K562 (cell line): ENCODE measurements around the gene TRMT1L. TPM values are rescaled to one million over a fixed set of nuclear protein-coding genes. Genes with fewer than 3 reads are reported as not detected.

Source experiments
- AFF1 ChIP-seq, 2 experiments: fragments of 450-650 bp; IDR thresholded peaks; 2 replicates each; pipeline ENCODE4 v1.6.1; 2018; ENCODE audit warnings: mild to moderate bottlenecking in 2 of 2, low read depth in 1 of 2; ENCODE audit not compliant: partially characterized antibody in 2 of 2
- CBX3 ChIP-seq, 2 experiments: IDR thresholded peaks; 1 replicate in 1 of 2; 2 replicates in 1 of 2; pipeline ENCODE4 v1.6.1; 2012; ENCODE audit warnings: inconsistent platforms in 2 of 2, low read length in 2 of 2, borderline replicate concordance in 1 of 2, control low read depth in 1 of 2
- CTBP1 ChIP-seq: fragments of 450-650 bp; IDR thresholded peaks from 2 replicates; pipeline ENCODE4 v1.6.1; 2016; ENCODE audit warnings: borderline replicate concordance
- ELF4 ChIP-seq: fragments of 450-650 bp; formaldehyde crosslinking; IDR thresholded peaks from 2 replicates; pipeline ENCODE4 v1.4.0; 2022; ENCODE audit warnings: missing genetic modification characterization
- HDAC6 ChIP-seq: IDR thresholded peaks from 2 replicates; pipeline ENCODE4 v1.6.1; 2012; ENCODE audit warnings: low read depth, mild to moderate bottlenecking, control low read depth, inconsistent platforms, low read length, moderate library complexity
- PURB ChIP-seq: sonication (generic); formaldehyde crosslinking; IDR thresholded peaks from 2 replicates; pipeline ENCODE4 v1.9.0; 2021; ENCODE audit warnings: low read depth, mild to moderate bottlenecking, missing genetic modification reagents
- RBM25 ChIP-seq: fragments of 200-400 bp; formaldehyde crosslinking; IDR thresholded peaks from 2 replicates; pipeline ENCODE4 v1.6.1; 2018; ENCODE audit warnings: low read length, low read depth, moderate library complexity; ENCODE audit not compliant: severe bottlenecking
- SIN3A ChIP-seq, 2 experiments: fragments of 150-350 bp in 1 of 2; IDR thresholded peaks; 2 replicates each; pipeline ENCODE4 v1.6.1; 2011 to 2016; ENCODE audit warnings: borderline replicate concordance in 2 of 2, low read depth in 2 of 2, low read length in 2 of 2, mild to moderate bottlenecking in 2 of 2, moderate library complexity in 2 of 2; ENCODE audit not compliant: control insufficient read depth in 1 of 2
- SMARCA4 ChIP-seq: fragments of 450-650 bp; IDR thresholded peaks from 2 replicates; pipeline ENCODE4 v1.6.1; 2016
- SMARCC2 ChIP-seq: fragments of 450-650 bp; IDR thresholded peaks from 2 replicates; pipeline ENCODE4 v1.6.1; 2017; ENCODE audit warnings: antibody characterized with exemption, moderate library complexity, mild to moderate bottlenecking, low read depth
- VEZF1 ChIP-seq: fragments of 200-800 bp; sonication (Bioruptor generic); IDR thresholded peaks from 2 replicates; pipeline ENCODE4 v1.6.1; 2017; ENCODE audit warnings: missing genetic modification characterization, missing compliant biosample characterization
- ZKSCAN8 ChIP-seq: fragments of 200-800 bp; sonication (Bioruptor generic); IDR thresholded peaks from 2 replicates; pipeline ENCODE4 v1.6.1; 2016; ENCODE audit warnings: missing genetic modification characterization, missing compliant biosample characterization
- ZNF165 ChIP-seq: fragments of 250-450 bp; sonication (Bioruptor Pico); IDR thresholded peaks from 2 replicates; pipeline ENCODE4 v1.4.0; 2020; ENCODE audit warnings: borderline replicate concordance
- ZSCAN29 ChIP-seq: fragments of 450-650 bp; IDR thresholded peaks from 2 replicates; pipeline ENCODE4 v1.6.1; 2017
- polyA plus RNA-seq, 8 experiments: library from polyadenylated mRNA; depleted of rRNA in 4 of 8; stranded (reverse) in 5 of 8; unstranded in 3 of 8; fragments of >200 nt; fragmentation: Nextera tagmentation in 2 of 8; fragmentation: Illumina TruSeq in 1 of 8; extraction: Ambion mirVana in 2 of 8; extraction: Trizol in 1 of 8; gene quantifications; 2 replicates each; pipeline versions ENCODE4 v1.2.1 to v1.2.3, GENCODE V29; 2011 to 2014; ENCODE audit warnings: inconsistent platforms in 1 of 8, missing spikeins in 1 of 8
- total RNA-seq, 7 experiments: library from RNA; depleted of rRNA in 6 of 7; stranded (reverse); fragments of >200 nt in 6 of 7; fragmentation: Illumina TruSeq in 2 of 7; extraction: Trizol in 2 of 7; gene quantifications; 2 replicates each; pipeline versions ENCODE4 v1.2.1 to v1.2.3, GENCODE V29; 2011 to 2021; ENCODE audit warnings: low replicate concordance in 1 of 7
- TF ChIP-seq, protein P1 (sequence below): fragments of 450-650 bp; formaldehyde crosslinking; IDR thresholded peaks from 2 replicates; pipeline ENCODE4 v1.4.0; 2022; ENCODE audit warnings: mild to moderate bottlenecking, moderate library complexity
- TF ChIP-seq, protein P2 (sequence below), 2 experiments: fragments of 450-650 bp in 1 of 2; sonication (generic) in 1 of 2; formaldehyde crosslinking in 1 of 2; IDR thresholded peaks in 1 of 2; conservative IDR thresholded peaks in 1 of 2; 2 replicates each; pipeline versions ENCODE4 v1.6.1 to v1.8.1; 2016 to 2023; ENCODE audit warnings: mild to moderate bottlenecking in 2 of 2, moderate library complexity in 2 of 2, inconsistent platforms in 1 of 2, missing genetic modification reagents in 1 of 2
- TF ChIP-seq, protein P3 (sequence below): sonication (generic); formaldehyde crosslinking; IDR thresholded peaks from 2 replicates; pipeline ENCODE4 v1.9.0; 2022; ENCODE audit warnings: mild to moderate bottlenecking, missing genetic modification reagents

Gene TRMT1L
- total and polyA plus RNA-seq, 9 of the 15 experiments (the other 6 are each of a cell fraction or from before 2014, with no cell fraction given) = 6.4 to 88.9 (median 32.9) TPM

- TF ChIP-seq SIN3A (IDR thresholded peaks at IDR 0.05; ENCODE audit: borderline replicate concordance in 2 of 2, control insufficient read depth in 1 of 2, low read depth in 2 of 2, low read length in 2 of 2) = peak; percentile 52 to 75; a peak in 3 of 4 replicates
- TF ChIP-seq SMARCC2 = no peak
- no peak for TF ChIP-seq PURB (CRISPR knock-in tag)
- TF ChIP-seq SMARCA4 = peak; percentile 61
- TF ChIP-seq, protein P1, sequence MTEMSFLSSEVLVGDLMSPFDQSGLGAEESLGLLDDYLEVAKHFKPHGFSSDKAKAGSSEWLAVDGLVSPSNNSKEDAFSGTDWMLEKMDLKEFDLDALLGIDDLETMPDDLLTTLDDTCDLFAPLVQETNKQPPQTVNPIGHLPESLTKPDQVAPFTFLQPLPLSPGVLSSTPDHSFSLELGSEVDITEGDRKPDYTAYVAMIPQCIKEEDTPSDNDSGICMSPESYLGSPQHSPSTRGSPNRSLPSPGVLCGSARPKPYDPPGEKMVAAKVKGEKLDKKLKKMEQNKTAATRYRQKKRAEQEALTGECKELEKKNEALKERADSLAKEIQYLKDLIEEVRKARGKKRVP (CRISPR knock-in tag) = no peak
- TF ChIP-seq, protein P2, sequence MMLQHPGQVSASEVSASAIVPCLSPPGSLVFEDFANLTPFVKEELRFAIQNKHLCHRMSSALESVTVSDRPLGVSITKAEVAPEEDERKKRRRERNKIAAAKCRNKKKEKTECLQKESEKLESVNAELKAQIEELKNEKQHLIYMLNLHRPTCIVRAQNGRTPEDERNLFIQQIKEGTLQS (IDR thresholded peaks at IDR 0.05) = no peak
- TF ChIP-seq, protein P2 (CRISPR knock-in tag; conservative IDR thresholded peaks at IDR 0.05) = peak; percentile 49; the same call in 1 of the 2 replicates
- TF ChIP-seq CTBP1 = peak; percentile 15; the same call in 1 of the 2 replicates
- peak in 1 of 2 experiments; percentile 94 for TF ChIP-seq AFF1 (IDR thresholded peaks at IDR 0.05; ENCODE audit: low read depth in 1 of 2, partially characterized antibody in 2 of 2)
- TF ChIP-seq HDAC6 = no peak
- no peak for TF ChIP-seq RBM25
- 0 out of 2 replicates have a peak, but pooled peaks have one; percentile 8 for TF ChIP-seq ELF4 (CRISPR knock-in tag)
- no peak for TF ChIP-seq ZKSCAN8 (CRISPR knock-in tag)
- TF ChIP-seq ZSCAN29 = no peak
- peak in 1 of 2 experiments; percentile 50; a peak in 1 of 3 replicates for TF ChIP-seq CBX3 (IDR thresholded peaks at IDR 0.05; ENCODE audit: borderline replicate concordance in 1 of 2, low read length in 2 of 2)
- TF ChIP-seq, protein P3, sequence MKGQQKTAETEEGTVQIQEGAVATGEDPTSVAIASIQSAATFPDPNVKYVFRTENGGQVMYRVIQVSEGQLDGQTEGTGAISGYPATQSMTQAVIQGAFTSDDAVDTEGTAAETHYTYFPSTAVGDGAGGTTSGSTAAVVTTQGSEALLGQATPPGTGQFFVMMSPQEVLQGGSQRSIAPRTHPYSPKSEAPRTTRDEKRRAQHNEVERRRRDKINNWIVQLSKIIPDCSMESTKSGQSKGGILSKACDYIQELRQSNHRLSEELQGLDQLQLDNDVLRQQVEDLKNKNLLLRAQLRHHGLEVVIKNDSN (CRISPR knock-in tag) = no peak
- TF ChIP-seq ZNF165 = no peak
- TF ChIP-seq VEZF1 (CRISPR knock-in tag) = peak; percentile 96
Observed at GRCh38 chr1:185156854-185157598, at the start of gene TRMT1L, which contains the start of gene SWT1 (continued).
